Muscle layer of duodenum (tissue), 2 donors: ENCODE results near the gene ABCG1.
"Not testable (repeated sequence)": the region's sequence is repeated elsewhere in the genome, so short reads cannot be mapped to it uniquely, and the experiment has no call there.

Experiments
- H3K27ac ChIP-seq: one replicate; pipeline ENCODE4 v1.7.0; 2013; ENCODE audit warnings: mild to moderate bottlenecking, low read length
- H3K27me3 ChIP-seq: one replicate; pipeline ENCODE4 v1.7.0; 2013; ENCODE audit warnings: low read depth, mild to moderate bottlenecking, control low read depth, low read length
- H3K36me3 ChIP-seq, 2 donors: one replicate each; pipeline ENCODE4 v1.7.0; 2013; ENCODE audit warnings: low read length in 2 of 2, control low read depth in 1 of 2, mild to moderate bottlenecking in 1 of 2; ENCODE audit not compliant: insufficient read depth in 2 of 2, control insufficient read depth in 1 of 2
- H3K4me1 ChIP-seq, 2 donors: one replicate each; pipeline ENCODE4 v1.7.0; 2013; ENCODE audit warnings: low read length in 2 of 2, mild to moderate bottlenecking in 2 of 2, control low read depth in 1 of 2, moderate library complexity in 1 of 2; ENCODE audit not compliant: insufficient read depth in 2 of 2, control insufficient read depth in 1 of 2
- H3K4me3 ChIP-seq, 2 donors: one replicate each; pipeline ENCODE4 v1.7.0; 2013; ENCODE audit warnings: low read length in 2 of 2, low read depth in 1 of 2, mild to moderate bottlenecking in 1 of 2
- H3K9me3 ChIP-seq, 2 donors: one replicate each; pipeline ENCODE4 v1.7.0; 2013; ENCODE audit warnings: low read length in 2 of 2, control low read depth in 1 of 2, mild to moderate bottlenecking in 1 of 2; ENCODE audit not compliant: control insufficient read depth in 1 of 2
- donor health status: healthy.

ABCG1 gene

GRCh38 chr21:42291751-42292562 is 73.0 kb downstream of the ABCG1 start:
- H3K4me1 ChIP-seq, result no peaks in the 10 kb centered on the region
- H3K27me3 ChIP-seq, result no peaks in the 10 kb centered on the region
- peaks cover 11 to 46% of the 10 kb centered on the region in 2 donors for H3K36me3 ChIP-seq
- H3K4me3 ChIP-seq, result no peak overlapping the region
- no peaks in the 10 kb centered on the region for H3K9me3 ChIP-seq
- H3K27ac ChIP-seq, result no peak overlapping the region

GRCh38 chr21:42292563-42293142 is 73.7 kb downstream of the ABCG1 start:
- not testable (repeated sequence) for H3K27ac ChIP-seq, H3K27me3 ChIP-seq, H3K4me1 ChIP-seq, H3K9me3 ChIP-seq, H3K4me3 ChIP-seq
- H3K36me3 ChIP-seq, result peaks cover 11 to 42% of the 10 kb centered on the region in 2 donors

GRCh38 chr21:42293649-42294272 is 74.8 kb downstream of the ABCG1 start:
- no peak overlapping the region for H3K27ac ChIP-seq
- no peaks in the 10 kb centered on the region for H3K4me1 ChIP-seq
- no peaks in the 10 kb centered on the region for H3K9me3 ChIP-seq
- H3K36me3 ChIP-seq, result peaks cover 10 to 35% of the 10 kb centered on the region in 2 donors
- no peak overlapping the region for H3K4me3 ChIP-seq
- H3K27me3 ChIP-seq, result no peaks in the 10 kb centered on the region

GRCh38 chr21:42294273-42294880 is 75.4 kb downstream of the ABCG1 start:
- Histone ChIP-seq H3K27me3 (no peaks in the 10 kb centered on the region), H3K4me3 (no peak overlapping the region), H3K9me3 (no peaks in the 10 kb centered on the region), H3K36me3 (peaks cover 5 to 29% of the 10 kb centered on the region in 2 donors), H3K27ac (no peak overlapping the region), H3K4me1 (no peaks in the 10 kb centered on the region)

GRCh38 chr21:42295845-42296244 is 76.9 kb downstream of the ABCG1 start:
- Histone ChIP-seq H3K9me3 (no peaks in the 10 kb centered on the region), H3K27ac (no peak overlapping the region), H3K4me1 (no peaks in the 10 kb centered on the region), H3K27me3 (no peaks in the 10 kb centered on the region), H3K36me3 (peaks cover 5 to 23% of the 10 kb centered on the region in 2 donors), H3K4me3 (no peak overlapping the region)

GRCh38 chr21:42296501-42296900 is 77.6 kb downstream of the ABCG1 start:
- Histone ChIP-seq H3K9me3 (no peaks in the 10 kb centered on the region), H3K4me1 (no peaks in the 10 kb centered on the region), H3K27me3 (no peaks in the 10 kb centered on the region), H3K36me3 (peaks cover 5 to 20% of the 10 kb centered on the region in 2 donors), H3K4me3 (no peak overlapping the region), H3K27ac (no peak overlapping the region)

GRCh38 chr21:42297377-42297776 is 78.4 kb downstream of the ABCG1 start:
- Histone ChIP-seq H3K4me3 (no peak overlapping the region), H3K9me3 (no peaks in the 10 kb centered on the region), H3K27ac (no peak overlapping the region), H3K27me3 (no peaks in the 10 kb centered on the region), H3K4me1 (no peaks in the 10 kb centered on the region), H3K36me3 (peaks cover 5 to 13% of the 10 kb centered on the region in 2 donors)

GRCh38 chr21:42298237-42298636 is 79.3 kb downstream of the ABCG1 start:
- H3K4me1 ChIP-seq, result no peaks in the 10 kb centered on the region
- H3K9me3 ChIP-seq, result no peaks in the 10 kb centered on the region
- no peaks in the 10 kb centered on the region for H3K27me3 ChIP-seq
- H3K27ac ChIP-seq, result no peak overlapping the region
- no peak overlapping the region for H3K4me3 ChIP-seq
- peaks cover 5 to 13% of the 10 kb centered on the region in 2 donors for H3K36me3 ChIP-seq

GRCh38 chr21:42298657-42299056 is 79.7 kb downstream of the ABCG1 start:
- Histone ChIP-seq H3K9me3 (no peaks in the 10 kb centered on the region), H3K4me1 (no peaks in the 10 kb centered on the region), H3K4me3 (no peak overlapping the region), H3K36me3 (peaks cover 2 to 13% of the 10 kb centered on the region in 2 donors), H3K27me3 (no peaks in the 10 kb centered on the region), H3K27ac (no peak overlapping the region)

- no peak overlapping the region for H3K4me3 ChIP-seq
- no peaks in the 10 kb centered on the region for H3K4me1 ChIP-seq
- H3K36me3 ChIP-seq, result peaks cover 0 to 8% of the 10 kb centered on the region in 2 donors
- no peaks in the 10 kb centered on the region for H3K9me3 ChIP-seq
- no peaks in the 10 kb centered on the region for H3K27me3 ChIP-seq
- H3K27ac ChIP-seq, result no peak overlapping the region
Measured at GRCh38 chr21:42299324-42300044, 80.5 kb downstream of the ABCG1 start.
